ENCODE data around the gene UCP2. TPM values are rescaled to one million over a fixed set of nuclear protein-coding genes. Genes with fewer than 3 reads are reported as not detected.

Gene UCP2
- total and polyA plus RNA-seq, 7 donors, result 11.8 to 99.5 (median 74.5) TPM

GRCh38 chr11:74023276-74023675 is 40.6 kb upstream of the UCP2 start:
- ATAC-seq, result no peak
- peaks cover 0 to 17% of the 10 kb centered on the region in 2 donors for H3K36me3 ChIP-seq (ENCODE audit: insufficient read depth in 1 of 2, low read depth in 1 of 2)
- H3K4me1 ChIP-seq, result peaks cover 42% of the 10 kb centered on the region
- intact Hi-C loops (cut with DNase I), result loop anchor here in 1 of 2 donors (5.0 kb wide), 1 partner anchor 41 kb away; the partner anchor contains the start of gene UCP2
- no peak overlapping the region for H3K4me3 ChIP-seq
- DNase-seq, result no peak
- no peak overlapping the region for H3K27ac ChIP-seq
- TF ChIP-seq, protein P1, sequence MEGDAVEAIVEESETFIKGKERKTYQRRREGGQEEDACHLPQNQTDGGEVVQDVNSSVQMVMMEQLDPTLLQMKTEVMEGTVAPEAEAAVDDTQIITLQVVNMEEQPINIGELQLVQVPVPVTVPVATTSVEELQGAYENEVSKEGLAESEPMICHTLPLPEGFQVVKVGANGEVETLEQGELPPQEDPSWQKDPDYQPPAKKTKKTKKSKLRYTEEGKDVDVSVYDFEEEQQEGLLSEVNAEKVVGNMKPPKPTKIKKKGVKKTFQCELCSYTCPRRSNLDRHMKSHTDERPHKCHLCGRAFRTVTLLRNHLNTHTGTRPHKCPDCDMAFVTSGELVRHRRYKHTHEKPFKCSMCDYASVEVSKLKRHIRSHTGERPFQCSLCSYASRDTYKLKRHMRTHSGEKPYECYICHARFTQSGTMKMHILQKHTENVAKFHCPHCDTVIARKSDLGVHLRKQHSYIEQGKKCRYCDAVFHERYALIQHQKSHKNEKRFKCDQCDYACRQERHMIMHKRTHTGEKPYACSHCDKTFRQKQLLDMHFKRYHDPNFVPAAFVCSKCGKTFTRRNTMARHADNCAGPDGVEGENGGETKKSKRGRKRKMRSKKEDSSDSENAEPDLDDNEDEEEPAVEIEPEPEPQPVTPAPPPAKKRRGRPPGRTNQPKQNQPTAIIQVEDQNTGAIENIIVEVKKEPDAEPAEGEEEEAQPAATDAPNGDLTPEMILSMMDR (IDR thresholded peaks at IDR 0.05), result no peak
- no peaks in the 10 kb centered on the region for H3K27me3 ChIP-seq (ENCODE audit: insufficient read depth in 3 of 3, low read length in 2 of 3)
- H3K9me3 ChIP-seq, result no peaks in the 10 kb centered on the region

DNA sequence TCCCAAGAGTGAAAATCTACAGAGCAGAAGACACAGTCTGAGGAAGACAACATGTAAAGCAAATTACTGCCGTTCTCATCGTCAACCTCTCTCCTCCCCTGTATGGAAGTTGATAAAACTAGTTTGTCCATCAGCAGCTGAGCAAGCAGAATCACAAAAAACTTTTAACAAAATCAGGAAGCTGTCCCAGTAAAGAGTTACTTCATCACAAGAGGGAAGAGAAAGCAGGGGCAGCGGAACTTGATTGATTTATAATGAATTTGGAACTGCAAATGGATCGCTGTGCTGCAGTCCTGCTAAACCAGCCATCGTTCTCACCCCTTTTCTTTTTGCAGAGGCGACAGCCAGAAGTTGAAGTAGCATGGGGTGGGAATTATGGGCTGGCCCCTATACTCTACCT is 39.9 kb upstream of the UCP2 start:
- whole genome bisulfite sequencing, 3 donors, result 88 to 95% (median 92%) methylated on average over 6 of the region's 6 CpGs
- Histone ChIP-seq H3K27me3 (ENCODE audit: insufficient read depth in 3 of 3, low read length in 2 of 3) (no peaks in the 10 kb centered on the region), H3K27ac (no peak overlapping the region), H3K4me3 (no peak overlapping the region), H3K9me3 (no peaks in the 10 kb centered on the region), H3K36me3 (ENCODE audit: insufficient read depth in 1 of 2, low read depth in 1 of 2) (peaks cover 0 to 12% of the 10 kb centered on the region in 2 donors), H3K4me1 (peaks cover 49% of the 10 kb centered on the region)
- intact Hi-C loops (cut with DNase I), result loop anchor here in 1 of 2 donors (5.0 kb wide), 1 partner anchor 40 kb away; the partner anchor contains the start of gene UCP2
- TF ChIP-seq, protein P1 (IDR thresholded peaks at IDR 0.05), result no peak
- ATAC-seq (no peak), DNase-seq (no peak)

DNA sequence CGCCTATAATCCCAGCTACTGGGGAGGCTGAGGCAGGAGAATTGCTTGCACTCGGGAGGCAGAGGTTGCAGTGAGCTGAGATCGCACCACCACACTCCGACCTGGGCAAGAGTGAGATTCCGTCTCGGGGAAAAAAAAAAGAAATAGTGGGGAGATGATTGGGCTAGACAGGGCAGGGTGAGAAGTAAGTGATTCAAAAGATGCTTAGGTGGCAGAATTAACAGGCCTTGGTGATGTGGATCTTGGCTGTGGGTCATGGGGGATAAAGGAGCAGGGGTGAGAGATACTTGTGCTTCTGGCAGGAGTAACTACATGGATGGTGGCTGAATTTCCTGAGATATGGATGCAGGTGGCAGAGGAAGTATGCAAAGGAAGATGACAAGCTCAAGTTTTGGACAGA is 39.4 kb upstream of the UCP2 start:
- Histone ChIP-seq H3K4me3 (no peak overlapping the region), H3K27me3 (ENCODE audit: insufficient read depth in 3 of 3, low read length in 2 of 3) (no peaks in the 10 kb centered on the region), H3K4me1 (peaks cover 54% of the 10 kb centered on the region), H3K27ac (no peak overlapping the region), H3K9me3 (no peaks in the 10 kb centered on the region), H3K36me3 (ENCODE audit: insufficient read depth in 1 of 2, low read depth in 1 of 2) (peaks cover 0 to 11% of the 10 kb centered on the region in 2 donors)
- no peak for DNase-seq
- TF ChIP-seq, protein P1 (IDR thresholded peaks at IDR 0.05), result no peak
- ATAC-seq, result no peak
- intact Hi-C loops (cut with DNase I), result loop anchor here in 1 of 2 donors (5.0 kb wide), 1 partner anchor 40 kb away; the partner anchor contains the start of gene UCP2
- WGBS, 3 donors, result 95 to 99% (median 95%) methylated on average over 6 of the region's 6 CpGs

DNA sequence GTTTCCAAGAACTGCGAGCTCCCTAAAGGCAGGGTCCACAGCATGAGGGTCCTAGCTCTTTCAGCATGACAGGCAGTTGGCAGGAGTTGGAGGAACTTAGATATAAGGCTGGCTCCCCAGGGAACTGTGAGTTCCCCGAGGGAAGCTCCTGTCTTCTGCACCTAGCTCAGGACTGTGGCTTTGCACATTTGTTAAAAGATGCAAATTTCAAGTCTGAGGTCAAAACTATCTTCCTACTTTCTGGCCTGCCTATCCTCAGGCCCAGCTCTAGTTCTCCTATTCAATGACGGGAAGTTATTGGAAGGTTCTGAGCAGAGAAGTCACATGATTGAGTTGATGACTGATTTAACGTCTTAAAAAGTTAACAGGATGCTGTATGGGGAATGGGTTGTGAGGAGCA is 37.9 kb upstream of the UCP2 start:
- TF ChIP-seq, protein P1 (IDR thresholded peaks at IDR 0.05), result no peak
- Histone ChIP-seq H3K4me3 (no peak overlapping the region), H3K36me3 (ENCODE audit: insufficient read depth in 1 of 2, low read depth in 1 of 2) (peaks cover 0 to 12% of the 10 kb centered on the region in 2 donors), H3K27me3 (ENCODE audit: insufficient read depth in 3 of 3, low read length in 2 of 3) (no peaks in the 10 kb centered on the region), H3K27ac (peak overlapping the region; percentile 96), H3K4me1 (peaks cover 54% of the 10 kb centered on the region), H3K9me3 (no peaks in the 10 kb centered on the region)
- WGBS, 3 donors, result 74 to 87% (median 80%) methylated on average over 4 of the region's 4 CpGs
- intact Hi-C loops (cut with DNase I), result loop anchor here in 1 of 2 donors (5.0 kb wide), 1 partner anchor 38 kb away; the partner anchor contains the start of gene UCP2
- no peak for DNase-seq
- ATAC-seq, result no peak

GRCh38 chr11:74019860-74020259 is 37.2 kb upstream of the UCP2 start:
- peaks cover 47% of the 10 kb centered on the region for H3K4me1 ChIP-seq
- intact Hi-C loops (cut with DNase I), result loop anchor here in 1 of 2 donors (5.0 kb wide), 1 partner anchor 38 kb away; the partner anchor contains the start of gene UCP2
- H3K36me3 ChIP-seq (ENCODE audit: insufficient read depth in 1 of 2, low read depth in 1 of 2), result peaks cover 0 to 12% of the 10 kb centered on the region in 2 donors
- no peak for ATAC-seq
- no peak overlapping the region for H3K4me3 ChIP-seq
- no peak for DNase-seq
- peak overlapping the region; percentile 96 for H3K27ac ChIP-seq
- TF ChIP-seq, protein P1 (IDR thresholded peaks at IDR 0.05), result no peak
- no peaks in the 10 kb centered on the region for H3K9me3 ChIP-seq
- no peaks in the 10 kb centered on the region for H3K27me3 ChIP-seq (ENCODE audit: insufficient read depth in 3 of 3, low read length in 2 of 3)
- WGBS, 3 donors, result 85 to 90% (median 85%) methylated on average over 4 of the region's 4 CpGs
